Measurements from ENCODE around the gene TNNC1. TPM values are rescaled to one million over a fixed set of nuclear protein-coding genes. Genes with fewer than 3 reads are reported as not detected.

The TNNC1 gene
- total and polyA plus RNA-seq, 9 of the 15 experiments (the other 6 are each of a cell fraction or from before 2014, with no cell fraction given): 0.08 to 0.85 (median 0.42) TPM; not detected in 4

DNA sequence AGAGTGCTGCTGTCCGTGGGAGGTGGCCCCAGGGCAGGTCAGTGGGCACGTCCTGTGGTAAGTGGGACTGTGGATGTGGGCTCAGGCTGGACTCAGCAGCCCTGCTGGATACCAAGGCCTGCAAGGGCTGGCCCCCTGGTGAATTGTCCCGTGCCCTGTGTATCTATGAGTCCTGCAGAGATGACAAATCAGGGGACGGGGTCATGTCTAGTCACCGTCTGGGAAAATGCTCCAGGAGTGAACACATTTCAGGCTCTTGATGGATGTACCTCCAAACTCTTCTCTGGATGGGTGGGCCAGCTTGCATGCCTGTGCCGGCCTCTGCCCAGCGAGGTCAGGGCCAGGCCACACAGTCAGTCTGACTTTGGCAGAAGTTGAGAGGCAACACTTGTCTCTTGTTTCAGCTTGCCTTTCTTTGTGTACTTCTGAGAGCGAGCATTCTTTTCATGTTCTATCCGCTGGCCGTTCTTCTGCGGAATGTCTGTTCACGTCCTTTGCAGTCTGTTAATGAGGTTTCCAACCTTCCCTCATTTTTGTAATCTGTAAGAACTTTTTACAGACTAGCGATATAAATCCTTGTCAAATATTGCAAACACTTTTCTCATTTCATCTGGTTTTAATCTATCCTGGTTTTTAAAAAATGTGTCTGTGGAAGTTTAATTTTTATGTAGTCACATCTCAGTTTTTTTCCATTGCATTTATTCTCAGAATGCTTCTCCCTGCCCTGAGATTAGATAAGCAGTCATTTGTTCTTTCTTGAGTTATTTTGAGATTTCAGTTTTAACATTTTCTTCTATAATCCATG, 29.9 kb upstream of the TNNC1 start (continued):
- TF ChIP-seq, protein P1, sequence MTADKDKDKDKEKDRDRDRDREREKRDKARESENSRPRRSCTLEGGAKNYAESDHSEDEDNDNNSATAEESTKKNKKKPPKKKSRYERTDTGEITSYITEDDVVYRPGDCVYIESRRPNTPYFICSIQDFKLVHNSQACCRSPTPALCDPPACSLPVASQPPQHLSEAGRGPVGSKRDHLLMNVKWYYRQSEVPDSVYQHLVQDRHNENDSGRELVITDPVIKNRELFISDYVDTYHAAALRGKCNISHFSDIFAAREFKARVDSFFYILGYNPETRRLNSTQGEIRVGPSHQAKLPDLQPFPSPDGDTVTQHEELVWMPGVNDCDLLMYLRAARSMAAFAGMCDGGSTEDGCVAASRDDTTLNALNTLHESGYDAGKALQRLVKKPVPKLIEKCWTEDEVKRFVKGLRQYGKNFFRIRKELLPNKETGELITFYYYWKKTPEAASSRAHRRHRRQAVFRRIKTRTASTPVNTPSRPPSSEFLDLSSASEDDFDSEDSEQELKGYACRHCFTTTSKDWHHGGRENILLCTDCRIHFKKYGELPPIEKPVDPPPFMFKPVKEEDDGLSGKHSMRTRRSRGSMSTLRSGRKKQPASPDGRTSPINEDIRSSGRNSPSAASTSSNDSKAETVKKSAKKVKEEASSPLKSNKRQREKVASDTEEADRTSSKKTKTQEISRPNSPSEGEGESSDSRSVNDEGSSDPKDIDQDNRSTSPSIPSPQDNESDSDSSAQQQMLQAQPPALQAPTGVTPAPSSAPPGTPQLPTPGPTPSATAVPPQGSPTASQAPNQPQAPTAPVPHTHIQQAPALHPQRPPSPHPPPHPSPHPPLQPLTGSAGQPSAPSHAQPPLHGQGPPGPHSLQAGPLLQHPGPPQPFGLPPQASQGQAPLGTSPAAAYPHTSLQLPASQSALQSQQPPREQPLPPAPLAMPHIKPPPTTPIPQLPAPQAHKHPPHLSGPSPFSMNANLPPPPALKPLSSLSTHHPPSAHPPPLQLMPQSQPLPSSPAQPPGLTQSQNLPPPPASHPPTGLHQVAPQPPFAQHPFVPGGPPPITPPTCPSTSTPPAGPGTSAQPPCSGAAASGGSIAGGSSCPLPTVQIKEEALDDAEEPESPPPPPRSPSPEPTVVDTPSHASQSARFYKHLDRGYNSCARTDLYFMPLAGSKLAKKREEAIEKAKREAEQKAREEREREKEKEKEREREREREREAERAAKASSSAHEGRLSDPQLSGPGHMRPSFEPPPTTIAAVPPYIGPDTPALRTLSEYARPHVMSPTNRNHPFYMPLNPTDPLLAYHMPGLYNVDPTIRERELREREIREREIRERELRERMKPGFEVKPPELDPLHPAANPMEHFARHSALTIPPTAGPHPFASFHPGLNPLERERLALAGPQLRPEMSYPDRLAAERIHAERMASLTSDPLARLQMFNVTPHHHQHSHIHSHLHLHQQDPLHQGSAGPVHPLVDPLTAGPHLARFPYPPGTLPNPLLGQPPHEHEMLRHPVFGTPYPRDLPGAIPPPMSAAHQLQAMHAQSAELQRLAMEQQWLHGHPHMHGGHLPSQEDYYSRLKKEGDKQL (CRISPR knock-in tag; IDR thresholded peaks at IDR 0.05; ENCODE audit: borderline replicate concordance): no peak
- TF ChIP-seq, protein P2, sequence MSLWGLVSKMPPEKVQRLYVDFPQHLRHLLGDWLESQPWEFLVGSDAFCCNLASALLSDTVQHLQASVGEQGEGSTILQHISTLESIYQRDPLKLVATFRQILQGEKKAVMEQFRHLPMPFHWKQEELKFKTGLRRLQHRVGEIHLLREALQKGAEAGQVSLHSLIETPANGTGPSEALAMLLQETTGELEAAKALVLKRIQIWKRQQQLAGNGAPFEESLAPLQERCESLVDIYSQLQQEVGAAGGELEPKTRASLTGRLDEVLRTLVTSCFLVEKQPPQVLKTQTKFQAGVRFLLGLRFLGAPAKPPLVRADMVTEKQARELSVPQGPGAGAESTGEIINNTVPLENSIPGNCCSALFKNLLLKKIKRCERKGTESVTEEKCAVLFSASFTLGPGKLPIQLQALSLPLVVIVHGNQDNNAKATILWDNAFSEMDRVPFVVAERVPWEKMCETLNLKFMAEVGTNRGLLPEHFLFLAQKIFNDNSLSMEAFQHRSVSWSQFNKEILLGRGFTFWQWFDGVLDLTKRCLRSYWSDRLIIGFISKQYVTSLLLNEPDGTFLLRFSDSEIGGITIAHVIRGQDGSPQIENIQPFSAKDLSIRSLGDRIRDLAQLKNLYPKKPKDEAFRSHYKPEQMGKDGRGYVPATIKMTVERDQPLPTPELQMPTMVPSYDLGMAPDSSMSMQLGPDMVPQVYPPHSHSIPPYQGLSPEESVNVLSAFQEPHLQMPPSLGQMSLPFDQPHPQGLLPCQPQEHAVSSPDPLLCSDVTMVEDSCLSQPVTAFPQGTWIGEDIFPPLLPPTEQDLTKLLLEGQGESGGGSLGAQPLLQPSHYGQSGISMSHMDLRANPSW (CRISPR knock-in tag; IDR thresholded peaks at IDR 0.05): no peak
- TF ChIP-seq HNRNPLL (IDR thresholded peaks at IDR 0.05; ENCODE audit: low read depth, low read length, poor library complexity, severe bottlenecking): no peak

Data from K562 (cell line).